GM19372 (cell line): ENCODE data around the gene CHGA.

Experiments used
- ATAC-seq: cut with Tn5 transposase; IDR thresholded peaks from one replicate; pipeline ENCODE4 v1.9.1; 2021; ENCODE audit warnings: mild to moderate bottlenecking, low read depth, moderate library complexity; ENCODE audit not compliant: unreplicated experiment

Gene CHGA, protein sequence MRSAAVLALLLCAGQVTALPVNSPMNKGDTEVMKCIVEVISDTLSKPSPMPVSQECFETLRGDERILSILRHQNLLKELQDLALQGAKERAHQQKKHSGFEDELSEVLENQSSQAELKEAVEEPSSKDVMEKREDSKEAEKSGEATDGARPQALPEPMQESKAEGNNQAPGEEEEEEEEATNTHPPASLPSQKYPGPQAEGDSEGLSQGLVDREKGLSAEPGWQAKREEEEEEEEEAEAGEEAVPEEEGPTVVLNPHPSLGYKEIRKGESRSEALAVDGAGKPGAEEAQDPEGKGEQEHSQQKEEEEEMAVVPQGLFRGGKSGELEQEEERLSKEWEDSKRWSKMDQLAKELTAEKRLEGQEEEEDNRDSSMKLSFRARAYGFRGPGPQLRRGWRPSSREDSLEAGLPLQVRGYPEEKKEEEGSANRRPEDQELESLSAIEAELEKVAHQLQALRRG

DNA sequence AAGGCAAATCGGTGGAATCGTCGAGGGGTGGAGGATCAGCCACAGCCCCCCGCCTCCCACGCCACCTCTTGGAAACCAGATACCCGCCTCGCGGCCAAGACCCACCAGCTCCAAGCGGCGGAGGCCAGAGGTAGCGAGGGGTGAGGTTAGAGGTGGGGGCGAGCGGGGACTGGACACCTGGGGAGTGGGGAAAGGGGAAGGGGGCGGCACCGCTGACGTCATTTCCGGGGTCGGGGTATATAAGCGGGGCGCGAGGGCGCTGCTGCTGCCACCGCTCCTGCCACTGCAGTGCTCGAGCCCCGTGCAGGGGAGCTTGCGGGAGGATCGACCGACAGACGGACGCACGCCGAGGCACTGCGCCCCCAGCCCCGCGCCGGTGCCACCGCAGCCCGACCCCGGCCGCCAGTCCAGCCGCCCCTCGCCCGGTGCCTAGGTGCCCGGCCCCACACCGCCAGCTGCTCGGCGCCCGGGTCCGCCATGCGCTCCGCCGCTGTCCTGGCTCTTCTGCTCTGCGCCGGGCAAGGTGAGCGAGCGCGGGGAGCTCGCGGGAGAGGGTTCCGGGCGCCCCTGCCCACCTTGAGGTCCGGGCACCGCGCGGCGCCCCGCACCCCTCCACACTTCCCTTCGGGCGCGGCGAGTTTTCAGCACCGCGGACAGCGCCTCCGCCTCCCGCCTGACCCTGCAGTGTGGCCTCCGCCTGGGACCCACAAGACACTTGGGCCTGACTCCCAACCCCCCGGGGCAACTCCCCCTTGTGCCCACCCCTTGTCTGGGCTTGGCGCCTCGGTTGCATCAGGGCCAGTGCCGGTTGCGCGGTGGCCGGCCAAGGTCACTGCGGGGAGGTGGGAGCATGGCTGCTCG lies at the start of gene CHGA:
TSS of gene CHGA (plus strand) at position 268 of the 861 bp plus-strand sequence. CDS start at position 478, 210 bp downstream.
- ATAC-seq, result no peak

DNA sequence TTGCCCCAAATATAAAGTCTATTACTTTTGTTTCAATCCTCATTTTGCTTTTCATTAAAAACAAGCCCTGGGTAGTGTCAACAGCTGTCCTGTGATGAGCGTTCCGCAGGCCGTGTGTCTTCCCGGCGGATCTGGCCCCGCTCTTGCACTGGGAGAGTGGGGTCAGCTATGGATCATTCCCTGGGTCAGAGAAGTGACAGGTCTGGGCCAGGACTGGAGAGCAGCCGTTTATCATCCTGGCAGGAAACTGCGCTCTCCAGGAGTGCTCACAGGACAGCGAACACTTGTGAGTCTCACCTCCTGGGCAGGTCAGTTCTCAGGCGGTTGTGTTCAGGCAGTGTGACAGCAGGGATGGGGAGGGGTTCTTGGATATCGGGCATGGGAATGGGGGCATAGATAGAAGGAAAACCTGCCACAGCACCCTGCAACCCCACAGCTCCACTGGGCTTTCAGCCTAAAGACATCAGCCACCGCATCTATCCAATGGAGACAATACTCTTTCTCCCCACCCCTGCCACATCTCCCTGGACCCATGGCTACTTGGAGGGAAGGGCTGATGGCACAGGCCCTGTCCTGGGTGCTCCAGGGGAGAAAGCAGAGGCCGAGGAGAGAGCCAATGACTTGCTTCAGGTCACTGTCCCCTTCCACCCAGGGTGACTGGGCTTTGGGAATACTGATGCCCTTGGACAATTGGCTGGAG lies 47.8 kb upstream of the CHGA start:
- ATAC-seq, result no peak

DNA sequence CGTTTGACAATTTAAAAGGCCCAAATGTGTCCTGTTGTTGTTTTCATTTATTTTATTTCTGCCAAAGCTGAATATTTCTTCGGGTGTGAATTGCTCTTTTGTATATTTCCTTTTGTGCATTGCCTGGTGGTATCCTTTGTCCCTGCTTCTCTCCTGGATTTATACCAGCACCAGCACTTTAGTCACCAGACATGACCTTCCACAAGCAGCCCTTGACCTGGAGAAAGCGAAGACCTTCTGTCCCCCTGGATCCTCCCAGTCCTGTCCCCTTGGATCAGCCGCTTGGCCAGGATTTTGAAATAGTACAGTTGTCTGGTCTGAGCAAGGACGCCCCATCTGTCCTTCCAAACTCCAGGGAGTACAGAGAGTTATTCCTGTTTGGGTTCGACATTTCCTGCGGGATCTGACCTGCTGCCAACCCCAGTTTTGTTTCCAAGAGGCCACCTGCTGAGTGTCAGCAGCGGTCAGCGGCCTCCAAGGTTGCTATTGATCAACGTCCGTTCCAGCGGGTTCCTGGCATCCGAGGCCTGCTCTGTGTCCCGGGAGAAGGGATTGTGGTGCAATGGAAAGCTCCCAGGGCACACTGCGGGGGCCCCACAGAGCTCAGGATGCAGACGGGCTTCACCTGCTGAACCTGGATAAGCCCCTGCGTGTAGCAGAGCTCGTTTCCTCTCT lies 45.1 kb upstream of the CHGA start:
- ATAC-seq, result no peak

DNA sequence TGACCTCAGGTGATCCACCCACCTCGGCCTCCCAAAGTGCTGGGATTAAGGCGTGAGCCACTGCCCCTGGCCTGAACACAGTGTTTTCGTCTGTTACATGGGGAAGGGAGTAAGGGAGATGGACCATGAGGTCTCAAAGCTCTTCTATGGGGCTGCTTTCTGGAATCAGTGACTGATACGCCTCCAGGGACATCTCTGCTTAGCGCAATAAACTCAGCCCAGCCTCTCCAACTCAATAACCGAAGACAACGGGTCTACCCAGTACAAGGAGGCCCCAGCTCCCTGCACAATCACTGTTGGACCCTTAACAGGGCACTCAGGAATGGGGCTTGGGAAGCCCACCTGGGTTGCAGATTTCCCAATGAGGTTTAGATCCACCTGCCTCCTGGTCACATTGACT lies 42.6 kb upstream of the CHGA start:
- no peak for ATAC-seq

DNA sequence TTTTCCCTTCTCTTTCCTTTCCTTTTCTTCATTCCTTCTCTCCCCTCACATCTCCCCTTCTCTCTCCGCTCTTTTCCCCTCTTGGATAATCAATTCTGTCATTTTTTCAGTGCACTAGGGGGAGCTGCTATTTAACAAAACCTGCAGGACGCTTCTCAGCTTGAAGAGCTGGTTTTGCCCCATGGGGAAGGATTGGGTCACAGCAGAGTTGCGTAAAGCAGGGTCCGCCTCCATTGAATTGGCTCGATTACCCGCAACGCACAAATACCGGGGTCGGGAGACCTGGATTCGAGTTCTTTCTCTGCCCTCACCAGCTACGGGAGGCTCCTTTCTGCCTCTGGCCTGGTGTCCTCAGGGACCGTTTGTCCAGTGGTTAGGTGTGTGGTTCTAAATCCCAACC lies 42.1 kb upstream of the CHGA start:
- ATAC-seq, result no peak

DNA sequence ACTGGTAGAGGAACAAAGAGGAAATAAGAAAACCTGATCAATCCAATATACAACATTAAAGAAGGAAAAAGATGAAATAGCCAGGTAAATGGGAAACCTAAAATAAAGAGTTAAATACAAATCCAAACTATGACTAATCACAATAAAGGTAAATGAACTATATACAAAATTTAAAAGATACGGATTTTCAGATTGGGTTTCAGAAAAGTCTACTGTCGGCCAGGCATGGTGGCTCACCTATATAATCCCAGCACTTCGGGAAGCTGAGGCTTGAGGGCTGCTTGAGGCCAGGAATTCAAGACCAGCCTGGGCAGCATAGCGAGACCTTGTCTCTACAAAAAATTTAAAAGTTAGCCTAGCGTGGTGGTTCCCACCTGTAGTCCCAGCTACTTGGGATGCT lies 39.9 kb upstream of the CHGA start:
- ATAC-seq, result no peak

DNA sequence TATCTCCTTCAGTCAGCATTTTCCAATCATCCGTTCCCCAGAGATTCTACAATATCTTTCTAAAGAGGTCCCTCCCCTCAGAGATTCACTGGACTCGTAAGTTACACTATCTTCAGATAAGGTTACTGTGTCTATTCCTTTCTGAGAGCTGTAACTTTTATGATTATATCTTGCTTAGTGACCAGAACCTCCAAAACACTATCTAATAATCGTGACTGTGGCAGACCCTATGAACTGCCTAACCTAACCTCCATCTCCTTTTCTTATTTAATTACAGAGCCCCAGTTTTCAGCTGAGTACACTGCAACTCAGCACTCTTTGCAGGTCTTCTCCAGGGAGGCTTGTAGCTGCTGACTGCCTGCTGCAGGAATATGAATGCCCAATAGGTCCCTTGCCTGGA lies 38.5 kb upstream of the CHGA start:
- no peak for ATAC-seq

DNA sequence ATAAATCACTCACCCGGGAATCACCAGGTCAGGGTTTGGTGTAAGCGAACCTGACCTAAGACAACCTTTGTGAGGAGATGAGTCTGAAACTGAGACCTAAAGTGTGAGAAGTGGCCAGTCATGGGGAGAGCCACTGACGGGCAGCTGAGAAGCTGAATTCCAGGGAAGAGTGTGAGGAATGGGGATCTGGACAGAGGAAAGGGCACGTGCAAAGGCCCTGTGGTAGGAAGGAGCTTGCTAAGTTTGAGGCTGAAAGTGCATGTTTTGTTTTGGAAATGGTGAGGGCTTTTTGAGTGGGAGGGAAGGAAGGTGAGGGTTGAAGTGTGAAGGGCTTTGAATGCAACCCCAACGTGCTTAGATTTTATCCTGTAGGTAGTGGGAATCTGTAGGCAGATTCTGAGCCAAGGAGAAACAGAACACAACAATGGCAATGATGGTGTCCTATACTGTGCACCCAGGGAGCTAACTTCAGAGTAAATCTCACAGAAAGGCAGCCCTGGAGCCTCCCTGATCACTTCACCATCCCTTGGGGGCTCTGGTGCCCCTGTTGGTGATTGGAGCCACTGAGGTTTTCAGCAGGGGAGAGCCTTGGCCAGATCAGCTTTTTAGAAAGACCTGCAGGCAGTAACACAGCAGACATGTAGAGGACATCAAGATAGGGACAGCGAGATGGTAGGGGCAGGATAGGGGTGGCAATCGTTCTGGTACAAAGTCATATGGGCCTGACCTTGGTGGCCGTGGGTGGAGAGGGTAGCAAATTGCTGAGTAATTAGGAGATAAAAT lies 37.5 kb upstream of the CHGA start:
- ATAC-seq, result no peak

DNA sequence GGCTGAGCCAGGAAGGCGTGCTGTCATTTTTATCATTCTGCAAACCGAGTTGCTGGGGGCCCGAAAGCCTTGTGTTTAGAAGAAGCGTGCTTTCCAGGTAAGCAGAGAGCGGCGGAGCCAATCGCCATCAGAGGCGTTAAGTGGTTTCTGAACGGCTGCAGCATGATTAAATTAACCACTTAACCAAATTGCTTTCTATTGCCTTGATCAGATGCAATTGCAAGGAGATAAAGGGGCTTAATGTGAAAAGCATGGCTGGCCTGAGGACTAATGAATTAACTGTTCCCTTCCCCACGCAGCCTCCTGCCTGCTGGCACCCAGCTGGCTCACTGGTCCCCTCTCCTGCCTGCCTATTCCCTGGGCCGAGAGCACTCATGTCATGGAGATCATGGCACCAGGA lies 36.6 kb upstream of the CHGA start:
- ATAC-seq, result no peak

DNA sequence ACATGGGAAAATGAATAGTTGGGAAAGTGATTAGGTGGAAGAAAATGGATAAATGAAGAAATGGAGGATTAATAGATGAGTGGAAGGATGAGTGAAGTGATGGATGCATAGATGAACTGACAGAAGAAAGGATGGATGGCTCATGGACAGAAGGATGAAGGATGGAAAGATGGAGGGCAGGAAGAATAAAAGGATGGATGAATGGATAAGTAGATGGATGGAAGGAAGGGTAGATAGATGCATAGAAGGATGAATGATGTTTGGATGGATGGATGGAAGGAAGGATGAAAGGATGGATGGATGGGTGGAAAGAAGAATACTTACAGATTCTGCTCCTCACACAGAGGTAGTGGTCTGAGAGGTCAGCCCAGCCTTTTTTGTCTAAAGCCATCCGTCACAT lies 35.8 kb upstream of the CHGA start:
- no peak for ATAC-seq

DNA sequence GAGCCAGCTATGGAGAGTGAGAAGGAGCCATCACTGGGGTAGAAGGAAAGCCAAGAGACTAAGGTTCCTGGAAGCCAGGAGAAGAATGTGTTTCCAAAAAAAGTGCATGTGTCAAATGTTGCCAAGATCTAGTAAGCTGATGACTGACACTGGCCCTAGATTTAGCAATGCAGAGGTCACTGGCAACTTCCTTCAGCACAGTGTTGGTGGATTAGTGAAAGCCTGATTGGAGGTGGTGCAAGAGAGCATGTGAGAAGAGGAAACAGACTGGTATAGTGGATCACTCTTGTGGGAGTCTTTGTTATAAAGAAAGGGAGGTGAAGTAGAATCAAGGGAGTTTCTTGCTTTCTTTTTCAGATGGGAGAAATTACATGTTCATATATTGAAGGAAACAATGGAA lies 34.1 kb upstream of the CHGA start:
- ATAC-seq, result no peak

DNA sequence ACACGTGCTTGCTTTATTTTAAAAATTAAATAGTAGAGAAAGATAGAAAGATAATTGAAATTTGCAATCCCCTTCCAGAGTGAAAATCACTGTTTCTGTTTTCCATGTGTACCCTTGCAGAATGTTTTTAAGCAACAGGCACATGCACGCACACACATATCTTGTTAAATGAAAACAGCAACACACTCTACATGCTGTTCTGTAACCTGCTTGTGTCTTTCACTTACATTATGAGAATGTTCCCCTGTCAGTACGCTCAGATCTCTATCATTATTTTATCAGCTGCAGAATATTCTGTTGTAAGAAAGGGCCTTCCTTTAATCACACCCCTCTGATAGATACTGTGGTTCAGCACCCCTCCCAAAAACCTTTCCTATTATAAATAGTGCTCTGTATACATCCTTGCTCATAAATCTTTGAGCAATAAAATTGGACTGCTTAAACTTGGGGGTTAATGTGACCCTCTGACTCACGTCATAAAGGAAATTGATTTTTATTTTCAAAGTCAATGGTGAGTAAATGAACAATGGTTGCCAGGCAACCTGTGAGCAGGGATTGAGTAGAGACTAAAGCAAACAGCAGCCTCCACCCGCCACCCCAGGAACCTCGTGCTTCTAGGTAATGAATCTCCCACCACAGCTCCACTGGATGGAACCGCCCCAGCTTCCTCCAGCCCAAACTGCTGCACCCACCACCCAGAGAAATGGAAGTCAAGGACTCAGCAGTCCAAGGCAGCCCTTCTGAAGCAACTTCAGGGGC lies 31.9 kb upstream of the CHGA start:
- ATAC-seq, result no peak

DNA sequence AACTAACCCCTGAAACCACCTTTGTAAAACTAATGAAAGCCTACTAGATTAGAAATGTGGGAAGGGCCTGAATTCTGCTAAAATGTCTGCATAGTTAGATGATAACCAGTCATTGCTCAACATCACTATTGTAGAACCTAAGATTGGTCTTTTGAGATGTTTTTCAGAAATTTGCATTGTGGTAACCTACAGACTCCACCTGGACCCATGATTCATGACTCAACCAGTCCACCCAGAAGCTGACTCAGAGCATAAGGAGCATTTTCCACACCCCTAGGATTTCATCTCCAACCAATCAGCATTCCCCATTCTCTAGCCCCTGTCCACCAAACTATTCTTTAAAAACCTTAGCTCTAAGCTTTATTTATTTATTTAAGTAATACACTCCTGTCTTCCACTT lies 30.4 kb upstream of the CHGA start:
- no peak for ATAC-seq

DNA sequence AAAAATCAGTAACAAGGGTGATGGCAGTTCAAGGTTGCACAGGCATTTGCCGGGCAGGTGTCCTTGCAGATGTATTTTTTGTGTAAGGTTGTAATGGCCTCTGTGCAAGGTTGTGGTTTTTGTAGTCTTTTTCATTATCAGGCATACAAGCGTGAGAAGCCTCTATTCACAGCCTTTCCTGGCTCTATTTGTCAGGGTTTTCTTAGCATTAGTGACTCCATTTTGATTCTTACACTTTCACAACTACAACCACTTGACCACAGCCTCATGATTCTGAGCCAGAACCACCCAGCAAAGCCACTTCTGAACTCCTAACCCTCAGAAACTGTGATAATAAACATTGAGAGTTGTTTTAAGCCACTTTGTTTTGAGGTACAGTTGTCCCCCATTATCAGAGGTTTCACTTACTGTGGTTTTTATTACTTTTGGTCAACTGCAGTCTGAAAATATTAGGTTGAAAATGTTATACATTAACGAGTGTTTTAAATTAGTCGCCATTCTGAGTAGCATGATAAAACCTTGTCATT lies 27.5 kb upstream of the CHGA start:
- ATAC-seq, result no peak

DNA sequence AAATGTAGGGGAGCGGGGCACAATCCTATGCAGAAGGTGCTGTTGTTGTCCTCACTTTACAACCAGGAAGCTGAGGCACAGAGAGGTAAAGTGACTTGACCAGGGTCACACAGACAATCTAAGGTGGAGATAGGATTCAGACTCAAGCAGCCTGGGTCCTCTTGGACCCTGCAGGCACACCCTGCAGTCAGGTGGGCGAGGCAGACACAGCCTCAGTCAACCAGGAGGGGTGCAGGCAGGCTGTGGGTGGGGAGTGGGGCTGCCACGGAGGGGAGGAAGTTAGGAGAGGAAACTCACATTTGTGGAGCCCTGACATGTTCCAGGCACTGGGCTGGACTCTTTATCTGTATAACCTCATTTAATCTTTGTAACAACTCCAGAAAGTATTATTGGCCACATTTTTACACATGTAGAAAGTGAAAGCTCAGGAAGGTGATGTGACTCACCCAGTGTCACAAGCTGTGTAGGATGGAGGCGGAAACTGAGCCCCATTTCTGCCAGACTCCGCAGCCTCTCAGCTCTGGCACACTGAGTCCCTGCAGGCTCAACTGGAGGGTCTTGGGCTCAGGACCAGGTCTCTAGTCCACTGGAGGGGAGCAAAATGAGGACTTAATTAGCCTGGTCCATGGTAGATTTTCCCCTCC lies 24.9 kb upstream of the CHGA start:
- ATAC-seq, result no peak

DNA sequence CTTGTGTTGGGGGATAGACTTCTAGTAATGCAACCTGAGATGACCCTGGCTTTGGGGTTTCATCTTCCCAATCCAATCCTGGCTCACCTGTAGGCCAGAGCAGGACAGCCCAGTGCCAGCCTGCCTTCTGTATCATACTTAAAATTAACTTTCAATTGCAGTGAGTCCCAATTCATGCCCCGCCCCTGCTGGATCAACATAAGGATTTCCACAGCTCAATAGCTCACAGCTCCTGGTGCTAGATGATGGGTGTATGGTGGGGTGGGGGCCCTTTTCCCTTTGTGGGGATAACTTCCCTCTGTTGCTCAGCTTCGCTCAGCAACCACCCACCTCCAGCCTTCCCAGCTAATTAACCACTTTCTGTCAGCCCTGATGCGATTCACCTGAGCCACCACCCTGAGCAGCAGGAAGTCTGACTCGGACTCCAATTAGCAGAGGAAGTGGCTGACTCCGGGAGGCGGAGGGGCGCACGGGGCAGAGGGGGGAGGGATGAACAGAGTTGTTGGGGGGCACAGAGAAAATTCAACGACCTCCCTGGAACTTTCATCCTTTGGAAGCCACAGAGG lies 24.3 kb upstream of the CHGA start:
- ATAC-seq, result no peak

DNA sequence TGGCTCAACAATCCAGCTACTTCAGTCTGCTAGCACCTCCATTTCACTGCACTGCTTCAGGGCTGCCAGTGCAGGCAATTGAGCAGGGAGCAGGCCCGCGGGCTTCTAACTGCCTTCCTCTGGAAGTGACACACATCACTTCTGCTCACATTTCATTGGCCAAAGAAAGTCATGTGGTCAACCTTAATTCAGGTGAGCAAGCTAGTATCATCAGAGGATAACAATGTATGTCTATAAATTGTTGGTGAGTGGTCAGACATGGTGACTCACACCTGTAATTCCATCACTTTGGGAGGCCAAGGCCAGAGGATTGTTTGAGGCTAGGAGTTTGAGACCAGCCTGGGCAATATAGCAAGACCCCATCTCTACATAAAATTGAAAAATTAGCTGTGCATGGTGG lies 22.3 kb upstream of the CHGA start:
- no peak for ATAC-seq

DNA sequence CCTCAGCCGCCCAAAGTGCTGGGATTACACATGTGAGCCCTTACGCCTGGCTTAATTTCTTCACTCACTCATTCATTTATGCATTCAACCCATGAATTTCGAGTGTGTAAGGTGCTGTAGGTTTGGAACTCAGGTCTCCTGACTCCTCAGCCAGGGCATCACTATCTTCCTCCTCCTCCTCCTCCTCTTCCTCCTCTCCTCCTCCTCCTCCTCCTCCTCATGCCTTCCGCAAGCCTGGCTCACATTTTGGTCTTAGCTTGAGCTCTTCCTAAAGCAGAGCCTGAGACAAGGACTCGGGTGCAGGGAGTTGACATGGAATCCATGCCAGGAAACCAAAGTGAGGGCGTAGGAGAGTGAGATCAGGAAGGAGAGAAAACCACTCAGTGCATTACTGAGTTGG lies 20.8 kb upstream of the CHGA start:
- no peak for ATAC-seq
